ENCODE data around the gene MBD6.

GRCh38 chr12:57512665-57513064 lies 10.0 kb upstream of the MBD6 start:
- no peak for TF ChIP-seq EP300 (IDR thresholded peaks at IDR 0.05)
- no peak for TF ChIP-seq CTCF (IDR thresholded peaks at IDR 0.05)
- no peak for TF ChIP-seq POLR2AphosphoS5 (IDR thresholded peaks at IDR 0.05)
- TF ChIP-seq POLR2A (IDR thresholded peaks at IDR 0.05) = no peak
